ENCODE measurements around the gene RFTN1. TPM values are rescaled to one million over a fixed set of nuclear protein-coding genes. Genes with fewer than 3 reads are reported as not detected.

The RFTN1 gene
- total RNA-seq, 1 donor from 2014 or later: 0.92 TPM

GRCh38 chr3:16528106-16528505 lies 14.6 kb upstream of the RFTN1 start:
- Histone ChIP-seq H3K4me2 (no peak overlapping the region), H3K27ac (no peak overlapping the region), H3K36me3 (no peaks in the 10 kb centered on the region), H3K27me3 (no peaks in the 10 kb centered on the region), H3K4me3 (no peak overlapping the region), H4K20me1 (ENCODE audit: low read depth) (no peaks in the 10 kb centered on the region), H3K79me2 (ENCODE audit: low read depth) (no peaks in the 10 kb centered on the region), H2AFZ (replicated peaks) (no peak overlapping the region), H3F3A (ENCODE audit: low read depth) (no peaks in the 10 kb centered on the region), H3K9me3 (ENCODE audit: low read depth) (no peaks in the 10 kb centered on the region), H3K4me1 (no peaks in the 10 kb centered on the region), H3K9ac (no peak overlapping the region)
- DNase-seq (ENCODE audit: low spot score): no peak
- H3K4me3 Mint-ChIP-seq: no peak overlapping the region
- peaks cover under 1% of the 10 kb centered on the region for H3K4me1 Mint-ChIP-seq
- TF ChIP-seq CTCF (IDR thresholded peaks at IDR 0.05) (no peak), EZH2 (IDR thresholded peaks at IDR 0.05) (no peak), EZH2phosphoT487 (IDR thresholded peaks at IDR 0.05) (no peak)
- H3K36me3 Mint-ChIP-seq: no peaks in the 10 kb centered on the region
- H3K27me3 Mint-ChIP-seq (ENCODE audit: insufficient read depth, low read depth): peaks cover 3% of the 10 kb centered on the region
- H3K27ac Mint-ChIP-seq: no peak overlapping the region
- H3K9me3 Mint-ChIP-seq: peaks cover 2% of the 10 kb centered on the region

GRCh38 chr3:16524196-16524595 lies 10.7 kb upstream of the RFTN1 start:
- Histone ChIP-seq H3K4me3 (no peak overlapping the region), H3K79me2 (ENCODE audit: low read depth) (no peaks in the 10 kb centered on the region), H3K36me3 (no peaks in the 10 kb centered on the region), H3F3A (ENCODE audit: low read depth) (no peaks in the 10 kb centered on the region), H3K9me3 (ENCODE audit: low read depth) (no peaks in the 10 kb centered on the region), H3K27me3 (no peaks in the 10 kb centered on the region), H3K9ac (no peak overlapping the region), H3K27ac (no peak overlapping the region), H3K4me2 (no peak overlapping the region), H4K20me1 (ENCODE audit: low read depth) (no peaks in the 10 kb centered on the region), H3K4me1 (no peaks in the 10 kb centered on the region), H2AFZ (replicated peaks) (no peak overlapping the region)
- Mint-ChIP-seq H3K36me3 (no peaks in the 10 kb centered on the region), H3K4me3 (no peak overlapping the region), H3K9me3 (peaks cover 2% of the 10 kb centered on the region), H3K27ac (no peak overlapping the region), H3K27me3 (ENCODE audit: insufficient read depth, low read depth) (no peaks in the 10 kb centered on the region), H3K4me1 (peaks cover 7% of the 10 kb centered on the region)
- TF ChIP-seq EZH2phosphoT487 (IDR thresholded peaks at IDR 0.05): no peak
- TF ChIP-seq EZH2 (IDR thresholded peaks at IDR 0.05): no peak
- TF ChIP-seq CTCF (IDR thresholded peaks at IDR 0.05): no peak
- DNase-seq (ENCODE audit: low spot score): no peak

- Histone ChIP-seq H3K79me2 (ENCODE audit: low read depth) (no peaks in the 10 kb centered on the region), H3K27me3 (no peaks in the 10 kb centered on the region), H2AFZ (replicated peaks) (no peak overlapping the region), H3K4me2 (no peak overlapping the region), H3K9me3 (ENCODE audit: low read depth) (no peaks in the 10 kb centered on the region), H4K20me1 (ENCODE audit: low read depth) (no peaks in the 10 kb centered on the region), H3K4me1 (no peaks in the 10 kb centered on the region), H3K27ac (no peak overlapping the region), H3K36me3 (no peaks in the 10 kb centered on the region), H3K9ac (no peak overlapping the region), H3K4me3 (no peak overlapping the region), H3F3A (ENCODE audit: low read depth) (no peaks in the 10 kb centered on the region)
- no peak overlapping the region for H3K27ac Mint-ChIP-seq
- H3K4me3 Mint-ChIP-seq: no peak overlapping the region
- TF ChIP-seq EZH2 (IDR thresholded peaks at IDR 0.05) (no peak), CTCF (IDR thresholded peaks at IDR 0.05) (no peak), EZH2phosphoT487 (IDR thresholded peaks at IDR 0.05) (no peak)
- peaks cover 7% of the 10 kb centered on the region for H3K4me1 Mint-ChIP-seq
- H3K27me3 Mint-ChIP-seq (ENCODE audit: insufficient read depth, low read depth): no peaks in the 10 kb centered on the region
- H3K36me3 Mint-ChIP-seq: no peaks in the 10 kb centered on the region
- H3K9me3 Mint-ChIP-seq: peaks cover 2% of the 10 kb centered on the region
- no peak for DNase-seq (ENCODE audit: low spot score)
These were observed 10.3 kb upstream of the RFTN1 start for GRCh38 chr3:16523778-16524177.
